Superior temporal gyrus (tissue), 1 donor: Measurements from ENCODE around the gene GRHPR.
"Not testable (repeated sequence)": the region's sequence is repeated elsewhere in the genome, so short reads cannot be mapped to it uniquely, and the experiment has no call there.

ENCODE experiments used
- DNase-seq: peaks from one replicate; pipeline ENCODE4 v3.0.0-alpha.2; 2016; ENCODE audit errors: extremely low spot score

GRHPR gene

DNA sequence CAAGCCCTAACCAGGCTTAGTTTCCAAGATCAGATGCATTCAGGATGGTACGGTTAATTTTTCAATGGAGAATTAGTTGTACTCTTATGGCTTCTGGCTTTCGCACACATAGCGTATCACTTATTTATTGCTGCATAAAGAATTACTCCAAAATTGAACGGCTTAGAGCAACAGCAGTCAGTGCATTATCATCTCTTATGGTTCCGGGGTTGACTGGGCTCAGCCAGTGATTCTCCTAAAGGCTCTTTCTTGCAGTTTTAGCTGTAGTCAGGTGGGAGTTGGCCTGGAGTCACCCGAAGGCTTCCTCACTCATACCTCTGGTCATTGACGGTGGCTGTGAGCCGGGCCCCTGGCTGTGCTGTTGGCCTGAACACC, 595 bp upstream of the GRHPR start:
- peak; percentile 60 for DNase-seq

DNA sequence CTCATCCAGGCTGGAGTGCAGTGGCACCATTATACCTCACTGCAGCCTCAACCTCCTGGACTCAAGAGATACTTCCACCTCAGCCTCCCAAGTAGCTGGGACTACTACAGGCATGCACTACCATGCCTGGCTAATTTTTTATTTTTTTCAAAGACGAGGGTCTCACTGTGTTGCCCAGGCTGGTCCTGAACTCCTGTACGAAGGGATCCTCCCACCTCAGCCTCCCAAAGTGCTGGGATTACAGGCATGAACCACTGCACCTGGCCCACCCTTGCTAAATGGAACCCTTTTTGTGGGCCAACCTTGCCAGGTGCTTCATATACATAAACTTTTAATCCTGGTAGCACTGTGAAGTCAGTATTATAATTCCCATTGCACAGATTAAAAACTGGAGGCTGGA, 1.0 kb downstream of the GRHPR start:
- no peak for DNase-seq

DNA sequence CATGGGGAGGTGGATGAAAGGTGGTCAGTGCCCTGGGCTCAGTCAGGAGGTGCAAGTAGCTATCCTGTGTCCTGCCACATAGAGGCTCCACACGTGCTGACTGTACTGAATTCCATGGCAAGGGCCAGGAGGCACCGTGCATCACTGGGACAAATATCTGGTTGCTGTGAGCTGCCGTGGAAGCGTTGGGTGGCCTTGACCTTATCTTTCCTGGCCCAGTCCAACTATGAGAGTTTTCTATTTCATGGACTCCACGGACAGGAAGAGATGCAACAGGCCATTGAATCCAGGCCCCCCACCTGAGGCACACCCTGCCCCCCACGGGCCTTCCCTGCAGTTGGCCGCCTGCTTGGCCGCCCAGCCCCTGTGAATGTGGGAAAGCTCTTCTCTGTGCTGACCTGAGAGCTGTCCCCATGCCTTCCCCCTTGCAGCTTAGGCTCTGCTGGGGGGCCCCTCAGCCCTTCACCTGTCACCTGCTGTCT, 1.7 kb downstream of the GRHPR start:
- DNase-seq, result no peak

DNA sequence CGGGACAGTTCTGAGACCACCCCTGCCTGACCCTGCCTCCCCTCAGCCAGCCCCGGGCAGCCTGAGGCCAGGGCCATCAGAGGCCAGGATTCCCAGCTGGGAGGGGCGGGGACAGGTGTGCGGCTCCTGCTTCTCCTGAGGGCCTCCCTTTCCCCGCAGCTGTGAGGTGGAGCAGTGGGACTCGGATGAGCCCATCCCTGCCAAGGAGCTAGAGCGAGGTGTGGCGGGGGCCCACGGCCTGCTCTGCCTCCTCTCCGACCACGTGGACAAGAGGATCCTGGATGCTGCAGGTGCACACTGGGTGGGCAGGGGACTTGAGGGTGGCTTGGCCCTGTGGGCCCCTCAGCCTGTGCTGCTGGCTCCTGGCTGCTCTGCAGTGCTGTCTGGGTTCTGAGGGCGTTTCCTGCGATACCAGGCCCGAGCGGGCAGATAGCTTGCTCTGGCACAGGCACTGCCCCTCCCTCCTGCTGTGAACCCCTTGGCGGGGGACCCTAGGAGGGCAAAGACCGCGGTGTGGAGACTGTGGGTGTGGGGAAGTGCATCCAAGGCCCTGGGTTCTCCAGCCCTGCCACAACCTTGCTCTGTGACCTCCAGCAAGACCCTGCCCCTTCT, 2.3 kb downstream of the GRHPR start:
- no peak for DNase-seq

DNA sequence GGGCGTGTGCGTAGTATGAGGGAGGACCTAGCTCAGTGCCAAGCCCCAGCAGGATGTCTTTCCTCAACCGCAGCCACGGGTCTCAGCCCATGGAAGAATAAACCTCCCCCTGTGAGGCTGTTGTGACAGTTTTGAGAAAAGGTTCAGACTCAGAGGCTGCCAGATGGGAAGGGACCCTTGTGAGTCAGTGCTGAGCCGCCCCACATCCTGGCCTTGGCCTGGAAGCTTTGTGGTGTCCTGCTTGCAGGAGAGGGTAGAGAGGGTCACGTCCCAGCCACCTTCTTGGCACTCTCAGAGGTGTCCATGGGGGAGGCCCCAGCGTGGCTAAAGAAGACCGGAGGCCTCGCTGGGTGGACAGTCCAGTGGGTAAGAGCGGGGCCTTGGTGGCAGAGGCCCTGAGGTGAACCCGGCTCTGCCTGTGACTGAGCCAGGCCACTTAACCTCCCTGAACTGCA, 2.8 kb downstream of the GRHPR start:
- DNase-seq, result no peak

DNA sequence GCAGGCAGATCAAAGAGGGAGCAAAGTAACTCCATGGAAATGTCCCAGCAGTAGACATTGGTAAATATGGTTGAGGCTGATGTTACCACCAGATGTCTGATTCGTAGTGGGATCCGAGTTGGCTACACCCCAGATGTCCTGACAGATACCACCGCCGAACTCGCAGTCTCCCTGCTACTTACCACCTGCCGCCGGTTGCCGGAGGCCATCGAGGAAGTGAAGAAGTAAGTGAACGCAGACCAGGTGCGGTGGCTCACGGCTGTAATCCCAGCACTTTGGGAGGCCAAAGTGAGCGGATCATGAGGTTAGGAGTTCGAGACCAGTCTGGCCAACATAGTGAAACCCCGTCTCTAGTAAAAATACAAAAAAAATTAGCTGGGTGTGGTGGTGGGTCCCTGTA, 3.9 kb downstream of the GRHPR start:
- not testable (repeated sequence) for DNase-seq

DNA sequence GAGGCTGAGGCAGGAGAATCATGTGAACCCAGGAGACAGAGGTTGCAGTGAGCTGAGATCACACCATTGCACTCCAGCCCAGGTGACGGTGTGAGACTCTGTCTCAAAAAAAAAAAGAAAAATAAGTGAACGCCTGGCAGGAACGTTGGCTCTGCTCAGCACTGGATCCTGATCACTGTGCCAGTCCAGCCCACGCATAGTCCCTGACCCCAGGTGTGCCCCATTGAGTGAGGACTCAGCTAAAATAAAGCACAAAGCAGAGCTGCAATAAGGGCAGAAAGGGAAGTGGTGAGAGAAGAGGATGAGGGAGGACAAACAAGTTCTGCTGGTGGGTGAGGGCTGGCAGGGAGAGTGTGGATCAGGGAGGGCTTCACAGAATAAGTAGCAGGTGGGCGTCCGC, 4.3 kb downstream of the GRHPR start:
- no peak for DNase-seq

DNA sequence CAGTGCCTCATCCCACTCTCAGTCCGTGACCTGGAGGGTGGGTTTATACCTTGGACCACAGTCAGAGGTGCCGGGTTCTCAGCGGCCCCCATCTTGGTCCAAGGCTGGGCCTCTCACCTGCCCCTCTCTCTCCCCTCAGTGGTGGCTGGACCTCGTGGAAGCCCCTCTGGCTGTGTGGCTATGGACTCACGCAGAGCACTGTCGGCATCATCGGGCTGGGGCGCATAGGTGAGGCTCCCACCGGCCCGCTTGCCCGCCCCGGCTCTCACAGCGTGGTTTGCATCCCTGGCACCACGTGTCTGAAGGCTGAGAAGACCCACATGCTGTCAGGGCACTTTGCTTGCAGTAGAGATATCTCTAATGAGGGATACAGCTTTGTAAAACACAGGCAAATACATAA, 5.8 kb downstream of the GRHPR start:
- DNase-seq, result no peak

DNA sequence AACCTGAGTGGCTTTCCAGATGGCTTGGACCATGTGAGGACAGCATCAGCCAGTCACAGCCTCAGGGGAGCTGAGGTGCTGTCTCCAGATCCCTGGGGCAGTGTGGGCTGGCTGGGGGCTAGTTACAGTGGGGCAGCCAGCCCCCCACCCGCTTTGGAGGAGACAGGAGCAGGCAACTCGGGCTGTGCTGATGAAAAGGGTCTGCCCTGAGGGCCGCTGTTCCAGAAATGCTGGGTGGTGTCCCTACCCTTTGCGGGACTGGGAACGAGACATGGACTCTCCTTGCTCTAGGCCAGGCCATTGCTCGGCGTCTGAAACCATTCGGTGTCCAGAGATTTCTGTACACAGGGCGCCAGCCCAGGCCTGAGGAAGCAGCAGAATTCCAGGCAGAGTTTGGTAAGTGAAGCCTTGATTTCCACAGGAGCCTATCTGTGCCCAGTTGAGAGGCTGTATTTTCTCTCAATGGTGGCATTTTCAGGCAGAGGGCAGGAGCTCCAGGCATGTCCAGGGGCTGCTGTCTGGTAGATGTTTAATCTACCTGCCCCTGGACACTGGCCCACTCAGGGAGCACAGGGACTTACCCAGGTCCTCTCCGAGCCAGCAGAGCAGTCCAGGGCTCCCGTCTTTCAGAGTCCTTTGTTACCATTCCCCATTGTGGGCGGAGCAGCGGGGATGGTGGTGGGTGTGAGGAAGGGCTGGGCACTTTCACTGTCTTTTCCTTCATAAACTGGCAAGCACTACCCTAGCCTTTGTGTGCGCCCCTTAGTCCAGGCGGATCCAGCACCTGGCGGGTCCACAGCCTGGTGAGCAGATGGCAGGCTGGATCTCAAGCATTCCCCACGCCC, 7.2 kb downstream of the GRHPR start:
- no peak for DNase-seq

DNA sequence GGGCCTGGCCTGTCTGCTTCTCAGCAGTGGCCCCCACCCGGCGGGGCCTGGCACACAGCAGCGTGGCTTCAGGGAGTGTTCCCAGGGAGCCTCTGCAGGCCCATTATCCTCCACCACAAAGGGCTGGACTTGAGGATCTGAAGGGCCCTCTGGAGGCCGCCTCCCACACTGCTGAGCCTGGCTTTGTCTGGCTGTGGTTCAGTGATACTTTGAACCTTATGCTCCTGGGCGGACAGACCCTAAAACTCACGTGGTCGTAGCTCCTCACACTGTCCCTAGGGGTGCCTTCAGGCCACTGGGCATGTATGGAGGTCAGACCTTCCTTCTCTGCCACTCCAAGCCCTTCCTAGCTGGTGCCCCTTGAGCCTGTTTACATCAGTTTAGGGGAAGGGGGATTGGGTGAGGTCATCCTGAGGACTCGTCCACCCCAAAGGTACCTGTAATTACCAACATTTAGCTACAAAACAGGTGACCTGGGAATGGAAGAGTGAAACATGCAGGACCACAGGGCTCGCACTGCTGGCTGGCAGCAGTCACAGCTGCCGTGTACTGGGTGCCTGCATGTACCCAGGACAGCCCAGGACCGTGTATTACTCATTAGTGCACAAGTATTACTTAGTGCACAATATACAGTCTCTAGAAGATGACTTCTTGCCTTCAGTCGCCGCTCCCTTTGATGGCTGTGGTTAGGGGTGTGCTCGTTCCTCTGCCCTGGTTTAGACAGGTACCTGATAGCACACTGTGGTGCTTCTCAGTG, 8.5 kb downstream of the GRHPR start:
- DNase-seq, result peak; percentile 86

DNA sequence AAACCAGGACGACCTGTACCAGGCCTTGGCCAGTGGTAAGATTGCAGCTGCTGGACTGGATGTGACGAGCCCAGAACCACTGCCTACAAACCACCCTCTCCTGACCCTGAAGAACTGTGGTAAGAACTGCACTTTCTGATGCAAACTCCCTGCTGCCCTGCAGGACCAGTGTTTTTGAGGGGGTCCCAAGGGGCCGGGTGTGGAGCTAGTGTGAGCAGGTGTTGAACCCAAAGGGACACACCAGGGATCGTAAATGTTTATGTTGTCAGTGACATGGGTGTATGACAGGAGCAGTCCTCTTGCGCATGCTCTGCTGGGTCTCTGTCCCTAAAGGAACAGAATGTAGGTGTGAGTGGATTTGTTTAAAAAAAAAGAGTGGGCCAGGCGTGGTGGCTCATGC, 9.5 kb downstream of the GRHPR start:
- no peak for DNase-seq

DNA sequence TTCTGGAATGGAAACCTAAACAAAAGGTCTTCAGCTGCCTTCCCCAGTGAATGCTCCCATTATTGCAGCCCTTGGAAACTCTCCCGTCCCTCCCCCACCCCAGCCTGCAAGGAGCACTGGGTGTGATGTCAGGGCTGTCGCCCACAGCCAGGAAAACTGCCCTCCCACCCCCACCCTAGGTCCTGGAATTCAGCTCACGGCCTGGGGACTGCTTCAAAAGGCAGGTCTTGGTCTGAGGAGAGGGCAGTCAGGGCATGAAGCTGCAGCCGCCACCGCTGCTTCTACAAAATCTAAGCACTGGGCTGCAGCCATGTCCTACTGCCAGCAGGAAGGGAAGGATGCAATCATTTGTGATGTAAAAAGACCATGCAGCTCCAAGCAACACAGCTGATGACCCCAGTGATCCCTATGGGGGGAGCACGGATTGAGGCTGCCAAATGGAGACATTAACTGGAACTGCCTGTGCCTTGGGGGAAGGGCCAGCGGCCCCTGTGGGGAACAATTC, 11.4 kb downstream of the GRHPR start:
- DNase-seq, result peak; percentile 92

DNA sequence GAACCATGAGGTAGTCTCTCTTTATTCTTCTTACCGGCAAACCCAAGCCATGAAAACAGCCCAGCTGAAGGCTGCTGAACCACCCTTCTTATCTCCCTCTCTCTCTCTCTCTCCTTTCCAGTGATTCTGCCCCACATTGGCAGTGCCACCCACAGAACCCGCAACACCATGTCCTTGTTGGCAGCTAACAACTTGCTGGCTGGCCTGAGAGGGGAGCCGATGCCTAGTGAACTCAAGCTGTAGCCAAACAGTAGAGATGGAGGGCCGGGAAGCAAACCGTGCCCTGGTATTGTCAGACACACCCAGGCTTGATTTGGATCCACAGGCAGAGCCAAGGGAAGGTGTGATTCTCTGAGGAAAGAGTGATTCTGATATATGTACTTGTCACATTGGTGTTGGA, 14.0 kb downstream of the GRHPR start:
- peak; percentile 32 for DNase-seq

DNA sequence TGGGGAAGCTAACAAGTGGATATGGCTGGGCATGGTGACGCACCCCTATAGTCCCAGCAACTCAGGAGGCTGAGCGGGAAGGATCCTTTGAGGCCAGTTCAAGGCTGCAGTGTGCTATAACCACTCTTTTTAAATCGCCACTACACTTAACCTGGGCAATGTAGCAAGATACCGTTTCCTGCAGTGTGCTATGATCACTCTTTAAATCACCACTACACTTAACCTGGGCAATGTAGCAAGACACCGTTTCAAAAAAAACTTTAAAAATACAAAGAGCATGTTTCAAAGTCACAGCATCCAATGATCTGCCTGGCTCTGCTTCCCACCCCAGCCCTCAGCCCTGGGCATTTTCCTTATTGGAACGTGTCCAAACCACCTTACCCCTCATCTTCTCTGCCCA, 14.5 kb downstream of the GRHPR start:
- no peak for DNase-seq

DNA sequence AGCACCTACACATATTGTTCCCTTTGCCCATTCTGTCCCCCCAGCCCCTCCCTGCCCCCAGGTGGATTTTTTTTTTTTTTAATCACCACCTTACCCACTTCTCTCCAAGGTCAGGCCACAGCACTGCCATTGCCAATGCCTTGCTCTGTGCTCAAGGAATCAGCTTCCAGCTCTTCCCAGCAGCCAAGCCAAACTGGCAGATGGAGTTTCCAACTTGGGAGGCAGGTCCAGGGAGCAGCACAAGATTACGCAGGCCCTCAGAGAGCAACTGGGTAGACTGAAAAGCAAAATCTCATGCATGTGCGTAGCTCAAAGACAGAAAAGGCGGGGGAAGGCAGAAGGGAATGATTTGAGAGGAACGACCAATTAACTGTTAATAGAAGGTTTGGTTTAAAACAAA, 15.1 kb downstream of the GRHPR start:
- DNase-seq, result no peak

DNA sequence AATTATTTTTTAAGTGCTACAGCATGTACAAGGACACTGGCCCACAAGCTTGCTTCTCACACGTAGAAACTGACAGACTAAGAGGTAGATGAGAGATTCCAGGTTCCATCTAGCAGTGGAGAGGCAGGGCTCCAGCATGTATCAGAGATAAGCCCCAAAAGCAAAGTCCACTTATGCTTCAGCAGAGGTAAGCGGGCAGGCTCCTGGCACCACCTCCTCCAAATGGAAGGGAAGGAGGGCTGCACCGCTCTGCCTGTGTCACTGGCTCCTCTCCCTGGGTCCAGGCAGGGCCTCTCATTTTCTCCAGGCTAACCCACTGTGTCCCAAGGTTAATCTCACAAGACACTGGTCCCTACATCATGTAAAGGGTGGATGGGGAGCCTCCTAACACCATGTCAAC, 15.9 kb downstream of the GRHPR start:
- no peak for DNase-seq

DNA sequence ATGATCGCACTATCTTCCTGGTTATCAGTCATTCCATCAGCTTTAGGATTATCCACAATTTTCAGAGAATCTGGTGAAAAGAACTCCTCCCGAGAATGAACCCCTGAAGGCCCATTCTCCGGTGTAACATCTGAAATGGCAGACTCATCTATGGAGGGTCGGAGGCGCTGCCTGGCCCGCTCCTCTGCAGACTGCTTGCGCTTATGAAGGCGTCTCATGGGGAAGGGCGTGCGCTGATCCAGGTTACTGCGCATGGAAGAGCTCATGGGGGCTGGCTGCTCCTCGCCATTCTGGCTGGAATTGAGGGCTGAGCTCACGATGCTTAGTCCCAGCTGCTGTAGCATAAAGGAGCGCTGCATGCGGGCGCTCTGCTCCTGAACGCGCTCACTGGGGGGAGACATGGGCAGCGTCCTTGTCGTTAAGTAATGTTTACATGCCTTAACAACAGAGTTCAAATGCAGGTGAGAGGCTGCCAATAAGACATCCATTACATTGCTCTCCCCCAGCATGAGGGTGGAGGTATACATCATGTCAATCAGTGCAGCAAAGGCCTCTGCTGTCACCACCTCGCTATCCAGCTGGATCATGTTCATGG, 19.4 kb downstream of the GRHPR start:
- DNase-seq, result no peak

DNA sequence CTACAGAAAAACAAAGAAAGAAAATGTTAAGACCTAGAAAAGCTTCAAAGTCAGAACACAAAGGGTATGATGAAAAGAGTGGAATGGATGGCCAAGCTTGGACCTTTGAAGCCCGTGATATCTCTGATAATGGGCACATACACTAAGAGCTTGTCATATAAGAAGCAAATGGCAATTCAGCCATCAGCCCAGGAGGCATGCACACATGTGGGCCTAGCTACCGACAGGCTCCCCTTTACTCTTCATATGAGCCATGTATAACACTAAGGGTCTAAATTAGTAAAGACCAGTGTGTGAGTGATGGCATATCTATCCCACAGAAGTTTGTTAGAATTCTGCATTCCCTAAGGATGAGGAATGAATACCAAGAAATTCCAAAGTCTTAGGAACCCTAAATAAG, 20.1 kb downstream of the GRHPR start:
- DNase-seq, result no peak

DNA sequence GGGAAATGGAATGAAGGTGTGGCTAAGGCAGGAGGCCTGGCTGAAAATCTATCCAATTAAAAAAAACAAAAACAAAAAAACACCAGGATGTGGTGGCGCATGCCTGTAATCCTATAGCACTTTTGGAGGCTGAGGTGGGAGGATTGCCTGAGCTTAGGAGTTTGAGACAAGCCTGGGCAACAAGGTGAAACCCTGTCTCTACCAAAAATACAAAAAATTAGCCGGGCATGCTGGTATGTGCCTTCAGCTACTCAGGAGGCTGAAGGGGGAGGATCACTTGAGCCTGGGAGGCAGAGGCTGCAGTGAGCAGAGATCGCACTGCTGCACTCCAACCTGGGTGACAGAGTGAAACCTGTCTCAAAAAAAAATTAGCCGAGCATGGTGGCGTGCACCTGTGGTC, 21.1 kb downstream of the GRHPR start:
- DNase-seq, result no peak

DNA sequence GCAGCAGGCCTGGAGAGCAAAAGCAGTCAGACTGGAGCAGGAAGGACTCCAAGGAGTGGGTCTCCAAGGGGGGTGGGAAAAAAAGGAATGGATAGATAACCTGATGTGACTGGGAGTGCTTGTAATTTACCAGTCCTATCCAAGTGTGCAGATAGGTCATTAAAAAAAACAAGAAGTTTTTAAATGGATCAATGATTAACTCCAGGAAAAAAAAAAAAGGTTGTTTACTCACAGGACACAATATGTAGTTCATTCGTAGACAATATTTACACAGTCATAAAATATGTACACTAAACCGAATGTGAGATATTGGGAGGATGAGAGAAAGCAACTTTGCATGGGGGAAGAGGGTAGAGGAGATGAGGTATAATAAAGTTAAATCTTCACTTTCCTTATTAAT, 22.4 kb downstream of the GRHPR start:
- DNase-seq, result no peak

DNA sequence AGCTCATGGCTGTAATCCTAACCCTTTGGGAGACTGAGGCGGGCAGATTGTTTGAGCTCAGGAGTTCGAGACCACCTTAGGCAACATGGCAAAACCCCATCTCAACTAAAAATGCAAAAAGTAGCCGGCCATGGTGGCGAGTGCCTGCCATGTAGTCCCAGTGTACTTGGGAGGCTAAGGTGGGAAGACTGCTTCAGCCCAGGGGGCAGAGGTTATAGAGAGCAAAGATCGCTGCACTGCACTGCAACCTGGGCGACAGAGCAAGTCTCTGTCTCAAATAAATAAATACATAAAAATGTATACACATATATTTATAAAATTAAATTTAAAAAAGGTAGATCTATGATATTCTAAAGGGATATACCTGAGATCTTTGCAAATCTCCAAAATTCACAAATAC, 23.3 kb downstream of the GRHPR start:
- DNase-seq, result no peak

DNA sequence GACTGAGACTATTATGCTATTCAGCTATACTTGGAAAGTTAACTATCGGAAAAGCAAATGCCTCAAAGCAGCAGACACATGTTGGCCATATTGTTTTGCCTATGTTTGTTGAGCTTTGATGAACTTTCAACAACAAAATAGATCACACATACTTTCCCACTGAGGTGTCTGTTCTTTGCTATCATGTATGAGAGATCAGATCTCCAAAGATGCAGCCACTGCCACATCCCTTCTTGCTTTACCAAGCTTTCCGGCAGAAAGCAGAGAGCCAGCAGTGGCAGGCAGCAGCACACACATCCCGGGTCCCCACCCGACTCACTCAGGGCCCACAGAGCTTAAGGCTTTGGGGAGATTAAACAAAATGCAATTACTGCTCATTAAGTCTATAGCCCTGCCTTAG, 23.9 kb downstream of the GRHPR start:
- no peak for DNase-seq
